ENCODE results near the gene GNS. TPM values are rescaled to one million over a fixed set of nuclear protein-coding genes. Genes with fewer than 3 reads are reported as not detected.

GNS gene
- total and polyA plus RNA-seq, 2 donors (not counting 3 experiments of a cell fraction or from before 2014, with no cell fraction given) = 107 to 142 TPM

GRCh38 chr12:64678248-64678647, 81.0 kb downstream of the GNS start:
- ChIA-PET CTCF (interaction anchor here (1.0 to 1.3 kb wide), 4 partner anchors 8 to 95 kb away, joined by 3 to 4 read pairs (median 4); no protein-coding TSS in a partner anchor), POLR2A (no interaction called here)
- no peak for FAIRE-seq
- dilution Hi-C loops (cut with MboI; ENCODE audit: extremely low pct_ligation_motif_present, low sequenced_read_pairs) = no loop called here
- H4K20me1 ChIP-seq (replicated peaks; ENCODE audit: control insufficient read depth, extremely low read depth, insufficient read depth, low read length) = no peaks in the 10 kb centered on the region
- H3K9me3 ChIP-seq (replicated peaks; ENCODE audit: control insufficient read depth, insufficient read depth, low read length) = no peaks in the 10 kb centered on the region
- no peak for DNase-seq (ENCODE audit: low read depth, low spot score)
- H3K4me1 ChIP-seq (ENCODE audit: control insufficient read depth, extremely low read depth, insufficient read depth, low read length) = peaks cover 74% of the 10 kb centered on the region
- no peak overlapping the region for H2AFZ ChIP-seq (ENCODE audit: low read depth, low read length)
- no peak overlapping the region for H3K4me2 ChIP-seq (ENCODE audit: insufficient read depth, low read length)
- peak overlapping the region; percentile 93 for H3K27ac ChIP-seq (ENCODE audit: insufficient read depth, low read depth, low read length)
- no peaks in the 10 kb centered on the region for H3K27me3 ChIP-seq (ENCODE audit: control insufficient read depth in 2 of 2, insufficient read depth in 2 of 2, low read length in 2 of 2)
- H3K9me1 ChIP-seq (replicated peaks; ENCODE audit: control insufficient read depth, extremely low read depth, insufficient read depth, low read length) = no peaks in the 10 kb centered on the region
- TF ChIP-seq MAX (IDR thresholded peaks at IDR 0.05; ENCODE audit: insufficient read depth, insufficient read length) (no peak), EZH2 (IDR thresholded peaks at IDR 0.05; ENCODE audit: borderline replicate concordance, low read depth, low read length, severe bottlenecking) (no peak)
- no peak overlapping the region for H3K9ac ChIP-seq (replicated peaks; ENCODE audit: extremely low read depth, insufficient read depth, low read length)
- BruUV-seq (replicated peaks) = no TSS peak
- no peaks in the 10 kb centered on the region for H3K36me3 ChIP-seq (ENCODE audit: control insufficient read depth in 2 of 2, extremely low read depth in 1 of 2, insufficient read depth in 2 of 2, low read length in 2 of 2)
- intact Hi-C loops (cut with micrococcal nuclease) = no loop called here
- H3K4me3 ChIP-seq (replicated peaks in 1 of 3; ENCODE audit: insufficient read depth in 1 of 3, low read depth in 1 of 3, low read length in 3 of 3) = no peak overlapping the region
- H3K79me2 ChIP-seq (ENCODE audit: control insufficient read depth, insufficient read depth, low read length) = peaks cover 81% of the 10 kb centered on the region

- dilution Hi-C loops (cut with MboI; ENCODE audit: extremely low pct_ligation_motif_present, low sequenced_read_pairs) = no loop called here
- POLR2A ChIA-PET = interaction anchor here (0.6 kb wide), 1 partner anchor 10 kb away, joined by 4 read pairs; no protein-coding TSS in a partner anchor
Observed at GRCh38 chr12:64675795-64676194, 83.4 kb downstream of the GNS start.

More at GRCh38 chr12:64675795-64676194, 83.4 kb downstream of the GNS start:
- BruUV-seq (replicated peaks) = no TSS peak
- Histone ChIP-seq H3K27ac (ENCODE audit: insufficient read depth, low read depth, low read length) (peak overlapping the region; percentile 53), H3K4me1 (ENCODE audit: control insufficient read depth, extremely low read depth, insufficient read depth, low read length) (peaks cover 82% of the 10 kb centered on the region), H3K9ac (replicated peaks; ENCODE audit: extremely low read depth, insufficient read depth, low read length) (peak overlapping the region; percentile 20), H3K79me2 (ENCODE audit: control insufficient read depth, insufficient read depth, low read length) (peaks cover 76% of the 10 kb centered on the region), H3K9me1 (replicated peaks; ENCODE audit: control insufficient read depth, extremely low read depth, insufficient read depth, low read length) (no peaks in the 10 kb centered on the region), H3K4me3 (replicated peaks in 1 of 3; ENCODE audit: insufficient read depth in 1 of 3, low read depth in 1 of 3, low read length in 3 of 3) (no peak overlapping the region), H3K4me2 (ENCODE audit: insufficient read depth, low read length) (peak overlapping the region; percentile 59), H4K20me1 (replicated peaks; ENCODE audit: control insufficient read depth, extremely low read depth, insufficient read depth, low read length) (no peaks in the 10 kb centered on the region), H3K36me3 (ENCODE audit: control insufficient read depth in 2 of 2, extremely low read depth in 1 of 2, insufficient read depth in 2 of 2, low read length in 2 of 2) (no peaks in the 10 kb centered on the region), H3K9me3 (replicated peaks; ENCODE audit: control insufficient read depth, insufficient read depth, low read length) (no peaks in the 10 kb centered on the region), H2AFZ (ENCODE audit: low read depth, low read length) (no peak overlapping the region), H3K27me3 (ENCODE audit: control insufficient read depth in 2 of 2, insufficient read depth in 2 of 2, low read length in 2 of 2) (no peaks in the 10 kb centered on the region)
- TF ChIP-seq GATA2 (IDR thresholded peaks at IDR 0.05; ENCODE audit: insufficient read depth, insufficient read length, low read depth, low read length) (peak; percentile 75), FOS (IDR thresholded peaks at IDR 0.05; ENCODE audit: borderline replicate concordance, insufficient read depth, low read length) (peak; percentile 85), JUN (IDR thresholded peaks at IDR 0.05; ENCODE audit: borderline replicate concordance, insufficient read depth, insufficient read length, low read depth) (peak; percentile 45), POLR2AphosphoS5 (IDR thresholded peaks at IDR 0.05; ENCODE audit: insufficient read depth, low read depth, low read length) (peak; percentile 59), MAX (IDR thresholded peaks at IDR 0.05; ENCODE audit: insufficient read depth, insufficient read length) (no peak)
- intact Hi-C loops (cut with micrococcal nuclease) = no loop called here
- peak; percentile 80 for FAIRE-seq
- DNase-seq (ENCODE audit: low read depth, low spot score) = peak; percentile 80
- CTCF ChIA-PET = no interaction called here

Measured in endothelial cell of umbilical vein (primary cell).